SU-DHL-6 (cell line): ENCODE results near the gene OLFML2B.

Experiments used
- CTCF ChIP-seq: fragments of 200-600 bp; sonication (generic); IDR thresholded peaks from one replicate; pipeline ENCODE4 v1.5.1; 2017; ENCODE audit warnings: antibody characterized with exemption, mild to moderate bottlenecking, low read length, moderate library complexity; ENCODE audit not compliant: insufficient read depth, poor library complexity, severe bottlenecking
- EZH2phosphoT487 ChIP-seq: fragments of 200-600 bp; sonication (generic), shearing (Covaris generic); conservative IDR thresholded peaks from 2 replicates; pipeline ENCODE4 v1.6.1; 2018; ENCODE audit warnings: mild to moderate bottlenecking, antibody characterized with exemption, low read length, moderate library complexity, mixed read lengths

GRCh38 chr1:162068301-162068700, 44.6 kb upstream of the OLFML2B start:
- TF ChIP-seq CTCF (no peak), EZH2phosphoT487 (no peak)
